ENCODE data around the gene PVALB. TPM values are rescaled to one million over a fixed set of nuclear protein-coding genes. Genes with fewer than 3 reads are reported as not detected.

The PVALB gene
- total and polyA plus RNA-seq, 12 donors, result 0.65 to 3.3 (median 1.3) TPM; not detected in 8

DNA sequence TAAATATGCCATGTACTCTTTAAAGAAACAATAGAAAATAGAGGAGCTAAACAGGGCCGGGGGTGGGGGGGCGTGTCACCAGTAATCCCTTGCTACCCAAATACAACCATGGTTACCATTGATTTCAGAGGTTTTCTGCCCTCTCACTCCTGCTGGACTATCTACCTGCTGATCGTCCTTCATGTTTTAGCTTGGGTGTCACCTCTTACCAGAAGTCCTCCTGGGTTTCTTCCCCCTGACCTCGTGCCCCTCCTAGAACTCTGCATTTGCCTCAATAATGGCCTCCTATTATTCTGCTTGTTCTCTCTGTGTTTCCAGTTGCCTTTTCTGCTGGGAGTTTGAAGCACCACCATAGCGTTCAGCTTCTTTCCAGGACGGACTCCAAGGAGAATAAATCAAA lies 9.4 kb upstream of the PVALB start:
- H3K9me3 ChIP-seq (replicated peaks in 1 of 3), result no peaks in the 10 kb centered on the region
- peaks cover 13% of the 10 kb centered on the region for H3K27me3 ChIP-seq
- no peaks in the 10 kb centered on the region for H3K4me1 ChIP-seq (replicated peaks in 1 of 2)
- WGBS, 4 donors, result 72 to 77% (median 74%) methylated on average over 6 of the region's 6 CpGs
- DNase-seq, result no peak
- intact Hi-C loops (cut with DNase I), result no loop called here
- TF ChIP-seq POLR2A (IDR thresholded peaks at IDR 0.05), result no peak
- TF ChIP-seq, protein P1, sequence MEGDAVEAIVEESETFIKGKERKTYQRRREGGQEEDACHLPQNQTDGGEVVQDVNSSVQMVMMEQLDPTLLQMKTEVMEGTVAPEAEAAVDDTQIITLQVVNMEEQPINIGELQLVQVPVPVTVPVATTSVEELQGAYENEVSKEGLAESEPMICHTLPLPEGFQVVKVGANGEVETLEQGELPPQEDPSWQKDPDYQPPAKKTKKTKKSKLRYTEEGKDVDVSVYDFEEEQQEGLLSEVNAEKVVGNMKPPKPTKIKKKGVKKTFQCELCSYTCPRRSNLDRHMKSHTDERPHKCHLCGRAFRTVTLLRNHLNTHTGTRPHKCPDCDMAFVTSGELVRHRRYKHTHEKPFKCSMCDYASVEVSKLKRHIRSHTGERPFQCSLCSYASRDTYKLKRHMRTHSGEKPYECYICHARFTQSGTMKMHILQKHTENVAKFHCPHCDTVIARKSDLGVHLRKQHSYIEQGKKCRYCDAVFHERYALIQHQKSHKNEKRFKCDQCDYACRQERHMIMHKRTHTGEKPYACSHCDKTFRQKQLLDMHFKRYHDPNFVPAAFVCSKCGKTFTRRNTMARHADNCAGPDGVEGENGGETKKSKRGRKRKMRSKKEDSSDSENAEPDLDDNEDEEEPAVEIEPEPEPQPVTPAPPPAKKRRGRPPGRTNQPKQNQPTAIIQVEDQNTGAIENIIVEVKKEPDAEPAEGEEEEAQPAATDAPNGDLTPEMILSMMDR (IDR thresholded peaks at IDR 0.05), result no peak
- H3K27ac ChIP-seq, result no peak overlapping the region
- no peaks in the 10 kb centered on the region for H3K36me3 ChIP-seq (replicated peaks in 1 of 2)
- H3K4me3 ChIP-seq, result no peak overlapping the region

DNA sequence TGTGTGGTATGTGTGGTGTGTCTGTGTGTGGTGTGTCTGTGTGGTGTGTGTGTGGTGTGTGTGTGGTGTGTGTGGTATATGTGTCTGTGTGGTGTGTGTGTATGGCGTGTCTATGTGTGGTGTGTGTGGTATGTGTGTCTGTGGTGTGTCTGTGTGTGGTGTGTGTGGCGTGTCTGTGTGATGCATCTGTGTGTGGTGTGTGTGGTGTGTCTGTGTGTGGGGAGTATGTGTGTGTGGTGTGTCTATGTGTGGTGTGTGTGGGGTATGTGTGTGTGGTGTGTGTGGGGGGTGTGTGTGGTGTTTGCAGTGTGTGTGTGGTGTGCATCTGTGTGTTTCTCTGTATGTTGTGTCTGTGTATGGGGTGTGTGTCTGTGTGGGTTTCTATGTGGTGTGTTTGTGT lies 7.8 kb upstream of the PVALB start:
- WGBS, 4 donors, result 71 to 97% (median 88%) methylated on average over 1 to 2 of the region's 2 CpGs
- no peak overlapping the region for H3K4me3 ChIP-seq
- no peaks in the 10 kb centered on the region for H3K36me3 ChIP-seq (replicated peaks in 1 of 2)
- intact Hi-C loops (cut with DNase I), result no loop called here
- H3K9me3 ChIP-seq (replicated peaks in 1 of 3), result no peaks in the 10 kb centered on the region
- H3K27ac ChIP-seq, result no peak overlapping the region
- DNase-seq, result no peak
- TF ChIP-seq, protein P1 (IDR thresholded peaks at IDR 0.05), result no peak
- TF ChIP-seq POLR2A (IDR thresholded peaks at IDR 0.05), result no peak
- peaks cover 19% of the 10 kb centered on the region for H3K27me3 ChIP-seq
- H3K4me1 ChIP-seq (replicated peaks in 1 of 2), result no peaks in the 10 kb centered on the region

DNA sequence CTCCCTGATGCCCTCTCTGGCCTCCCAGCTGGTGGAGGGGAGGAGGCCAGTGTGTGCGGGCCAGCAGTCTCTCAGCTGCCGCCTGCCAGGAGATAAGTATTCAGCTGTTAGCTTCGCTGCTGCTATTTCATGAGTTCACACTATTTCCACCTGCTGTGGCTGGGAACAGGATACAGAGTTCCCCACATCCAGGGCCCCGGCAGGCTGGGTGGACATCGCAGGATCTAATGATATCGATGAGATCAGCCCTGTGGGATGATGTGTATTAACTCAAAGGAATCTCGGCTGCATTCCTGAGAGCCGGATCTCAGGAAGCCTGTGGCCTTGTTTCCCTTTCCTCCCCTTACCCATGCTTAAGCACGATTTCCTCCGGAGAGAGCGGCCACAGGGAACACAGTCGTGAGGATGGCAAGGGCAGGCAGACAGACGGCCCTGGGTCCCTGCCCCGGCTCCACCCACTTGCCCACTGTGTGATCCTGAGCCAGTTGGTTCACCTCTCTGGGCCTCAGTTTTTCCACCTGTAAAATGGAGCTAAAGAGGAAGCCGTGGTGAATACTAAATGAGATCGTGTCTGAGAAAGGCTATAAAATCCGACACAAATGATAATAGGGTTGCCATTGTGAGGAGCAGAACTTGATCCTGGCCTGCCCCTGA lies 6.5 kb upstream of the PVALB start:
- WGBS, 4 donors, result 58 to 64% (median 59%) methylated on average over 16 to 17 of the region's 17 CpGs
- DNase-seq, result peak in 2 of 7 donors; percentile 12 to 53
- H3K27me3 ChIP-seq, result peaks cover 32% of the 10 kb centered on the region
- H3K4me1 ChIP-seq (replicated peaks in 1 of 2), result no peaks in the 10 kb centered on the region
- TF ChIP-seq, protein P1 (IDR thresholded peaks at IDR 0.05), result no peak
- TF ChIP-seq POLR2A (IDR thresholded peaks at IDR 0.05), result no peak
- no peak overlapping the region for H3K27ac ChIP-seq
- H3K4me3 ChIP-seq, result no peak overlapping the region
- no peaks in the 10 kb centered on the region for H3K9me3 ChIP-seq (replicated peaks in 1 of 3)
- H3K36me3 ChIP-seq (replicated peaks in 1 of 2), result no peaks in the 10 kb centered on the region
- intact Hi-C loops (cut with DNase I), result no loop called here

DNA sequence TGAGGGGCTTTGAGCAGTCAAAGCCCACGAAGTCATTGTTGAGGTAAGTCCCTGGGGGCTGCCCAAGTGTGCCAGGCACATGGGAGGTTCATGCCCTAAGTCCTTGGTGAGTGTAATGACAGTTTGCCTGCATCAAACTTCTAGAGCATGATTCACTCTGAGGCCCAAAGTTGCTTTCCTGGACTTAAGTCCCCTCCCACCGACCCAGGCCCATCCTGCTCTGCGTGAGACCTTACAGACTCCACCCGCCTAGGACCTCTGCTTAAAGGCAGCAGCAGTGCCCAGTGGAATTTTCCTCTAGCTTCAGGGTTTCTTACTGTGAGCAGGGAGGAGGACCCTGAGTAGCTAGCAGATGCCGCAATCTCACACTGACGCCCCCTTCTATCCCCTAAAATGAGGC lies 5.7 kb upstream of the PVALB start:
- H3K27me3 ChIP-seq, result peaks cover 39% of the 10 kb centered on the region
- no peaks in the 10 kb centered on the region for H3K4me1 ChIP-seq (replicated peaks in 1 of 2)
- no peak for DNase-seq
- no peaks in the 10 kb centered on the region for H3K36me3 ChIP-seq (replicated peaks in 1 of 2)
- H3K4me3 ChIP-seq, result no peak overlapping the region
- H3K9me3 ChIP-seq (replicated peaks in 1 of 3), result no peaks in the 10 kb centered on the region
- TF ChIP-seq, protein P1 (IDR thresholded peaks at IDR 0.05), result no peak
- TF ChIP-seq POLR2A (IDR thresholded peaks at IDR 0.05), result no peak
- 76 to 85% (median 77%) methylated on average over 6 of the region's 6 CpGs for WGBS, 4 donors
- intact Hi-C loops (cut with DNase I), result no loop called here
- H3K27ac ChIP-seq, result no peak overlapping the region

Measured in adrenal gland (tissue), 12 donors.